Testis (tissue), 2 donors: ENCODE data around the gene LHFPL3.

ENCODE experiments used
- POLR2A ChIP-seq: fragments of 450-650 bp; IDR thresholded peaks from one replicate; pipeline ENCODE4 v1.6.1; 2017; ENCODE audit warnings: antibody characterized with exemption, mild to moderate bottlenecking, moderate library complexity
- TF ChIP-seq, protein P1 (sequence below), 3 experiments: fragments of 450-650 bp in 2 of 3; fragments of 200-600 bp in 1 of 3; sonication (generic) in 1 of 3; IDR thresholded peaks; one replicate each; pipeline ENCODE4 v1.5.1; 2016 to 2019; ENCODE audit warnings: antibody characterized with exemption in 3 of 3, mild to moderate bottlenecking in 2 of 3, moderate library complexity in 1 of 3

DNA sequence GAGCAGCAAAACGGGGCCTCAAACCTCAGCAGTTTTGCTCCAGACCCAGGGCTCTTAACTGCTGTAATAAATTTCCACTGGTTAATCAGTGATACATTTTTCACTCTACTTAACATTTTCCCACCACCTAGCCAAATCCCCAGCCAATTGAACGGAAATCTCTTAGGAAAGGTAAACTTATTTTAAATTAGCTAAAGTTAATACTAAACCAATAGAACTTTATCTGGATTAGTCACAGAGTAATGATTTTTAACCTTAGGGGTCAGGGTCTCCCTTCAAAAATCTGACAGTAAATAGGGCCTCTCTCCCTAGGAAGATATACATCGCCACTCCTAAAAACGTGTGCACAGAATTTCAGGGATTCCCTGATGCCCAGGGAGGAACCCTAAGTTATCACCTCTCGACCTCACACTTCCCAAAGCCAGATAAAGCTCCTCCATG is 598.2 kb downstream of the LHFPL3 start:
- TF ChIP-seq, protein P1, sequence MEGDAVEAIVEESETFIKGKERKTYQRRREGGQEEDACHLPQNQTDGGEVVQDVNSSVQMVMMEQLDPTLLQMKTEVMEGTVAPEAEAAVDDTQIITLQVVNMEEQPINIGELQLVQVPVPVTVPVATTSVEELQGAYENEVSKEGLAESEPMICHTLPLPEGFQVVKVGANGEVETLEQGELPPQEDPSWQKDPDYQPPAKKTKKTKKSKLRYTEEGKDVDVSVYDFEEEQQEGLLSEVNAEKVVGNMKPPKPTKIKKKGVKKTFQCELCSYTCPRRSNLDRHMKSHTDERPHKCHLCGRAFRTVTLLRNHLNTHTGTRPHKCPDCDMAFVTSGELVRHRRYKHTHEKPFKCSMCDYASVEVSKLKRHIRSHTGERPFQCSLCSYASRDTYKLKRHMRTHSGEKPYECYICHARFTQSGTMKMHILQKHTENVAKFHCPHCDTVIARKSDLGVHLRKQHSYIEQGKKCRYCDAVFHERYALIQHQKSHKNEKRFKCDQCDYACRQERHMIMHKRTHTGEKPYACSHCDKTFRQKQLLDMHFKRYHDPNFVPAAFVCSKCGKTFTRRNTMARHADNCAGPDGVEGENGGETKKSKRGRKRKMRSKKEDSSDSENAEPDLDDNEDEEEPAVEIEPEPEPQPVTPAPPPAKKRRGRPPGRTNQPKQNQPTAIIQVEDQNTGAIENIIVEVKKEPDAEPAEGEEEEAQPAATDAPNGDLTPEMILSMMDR (IDR thresholded peaks at IDR 0.05) = no peak
- TF ChIP-seq POLR2A = no peak
